Right kidney (tissue), 1 donor: ENCODE data around the gene TBL1XR1.
"Not testable (repeated sequence)": the region's sequence is repeated elsewhere in the genome, so short reads cannot be mapped to it uniquely, and the experiment has no call there.

Experiments used
- DNase-seq: peaks from one replicate; pipeline ENCODE4 v3.0.0-alpha.2; 2016

TBL1XR1 gene

GRCh38 chr3:177144922-177145321, 52.4 kb downstream of the TBL1XR1 start:
- DNase-seq, result no peak

GRCh38 chr3:177141899-177142646, 55.2 kb downstream of the TBL1XR1 start:
- no peak for DNase-seq

GRCh38 chr3:177141471-177141870, 55.8 kb downstream of the TBL1XR1 start:
- no peak for DNase-seq

- not testable (repeated sequence) for DNase-seq
Observed at GRCh38 chr3:177139220-177139619, 58.1 kb downstream of the TBL1XR1 start.

GRCh38 chr3:177137774-177138705, 59.2 kb downstream of the TBL1XR1 start:
- DNase-seq, result no peak

- DNase-seq, result no peak
Observed at GRCh38 chr3:177136741-177137140, 60.5 kb downstream of the TBL1XR1 start.

- no peak for DNase-seq
Observed at GRCh38 chr3:177135841-177136492, 61.3 kb downstream of the TBL1XR1 start.

GRCh38 chr3:177134816-177135210, 62.5 kb downstream of the TBL1XR1 start:
- no peak for DNase-seq

- DNase-seq, result no peak
Observed at GRCh38 chr3:177133860-177134815, 63.1 kb downstream of the TBL1XR1 start.

- DNase-seq, result no peak
Observed at GRCh38 chr3:177131927-177132636, 65.2 kb downstream of the TBL1XR1 start.

- no peak for DNase-seq
Observed at GRCh38 chr3:177127008-177127407, 70.3 kb downstream of the TBL1XR1 start.

GRCh38 chr3:177126015-177126773, 71.1 kb downstream of the TBL1XR1 start:
- no peak for DNase-seq

- no peak for DNase-seq
Observed at GRCh38 chr3:177124882-177125281, 72.4 kb downstream of the TBL1XR1 start.

- no peak for DNase-seq
Observed at GRCh38 chr3:177123822-177124221, 73.5 kb downstream of the TBL1XR1 start.

GRCh38 chr3:177122183-177122856, 75.0 kb downstream of the TBL1XR1 start:
- DNase-seq, result no peak

- no peak for DNase-seq
Observed at GRCh38 chr3:177119829-177120228, 77.5 kb downstream of the TBL1XR1 start.

- DNase-seq, result no peak
Observed at GRCh38 chr3:177114253-177114652, 83.0 kb downstream of the TBL1XR1 start.

GRCh38 chr3:177111541-177111949, 85.7 kb downstream of the TBL1XR1 start:
- no peak for DNase-seq

- no peak for DNase-seq
Observed at GRCh38 chr3:177110895-177111294, 86.4 kb downstream of the TBL1XR1 start.

GRCh38 chr3:177110386-177110785, 86.9 kb downstream of the TBL1XR1 start:
- DNase-seq, result no peak
